ENCODE data around the gene AQP2.
"Not testable (repeated sequence)": the region's sequence is repeated elsewhere in the genome, so short reads cannot be mapped to it uniquely, and the experiment has no call there.

Gene AQP2

DNA sequence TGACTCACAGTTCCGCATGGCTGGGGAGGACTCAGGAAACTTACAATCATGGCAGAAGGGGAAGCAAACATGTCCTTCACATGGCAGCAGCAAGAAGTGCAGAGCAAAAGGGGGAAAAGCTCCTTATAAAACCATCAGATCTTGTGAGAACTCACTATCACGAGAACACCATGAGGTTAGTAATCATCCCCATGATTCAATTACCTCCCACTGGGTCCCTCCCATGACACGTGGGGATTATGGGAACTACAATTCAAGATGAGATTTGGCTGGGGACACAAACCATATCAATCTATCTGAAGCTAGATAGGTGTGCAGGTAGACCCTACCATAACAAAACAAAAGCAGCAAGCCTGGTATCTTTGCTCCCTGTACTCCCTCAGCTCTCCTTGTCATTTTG lies 35.9 kb downstream of the AQP2 start:
- not testable (repeated sequence) for ATAC-seq, H3K27ac Mint-ChIP-seq, DNase-seq, H3K4me3 Mint-ChIP-seq, H3K27me3 Mint-ChIP-seq, H3K9me3 Mint-ChIP-seq
- H3K4me1 Mint-ChIP-seq: peaks cover 12% of the 10 kb centered on the region
- peaks cover 33% of the 10 kb centered on the region for H3K36me3 Mint-ChIP-seq (ENCODE audit: low read depth)

- H3K4me3 Mint-ChIP-seq: no peak overlapping the region
- ATAC-seq: no peak
- H3K4me1 Mint-ChIP-seq: peaks cover 12% of the 10 kb centered on the region
- H3K27me3 Mint-ChIP-seq: no peaks in the 10 kb centered on the region
- DNase-seq: no peak
- H3K9me3 Mint-ChIP-seq: no peaks in the 10 kb centered on the region
- H3K36me3 Mint-ChIP-seq (ENCODE audit: low read depth): peaks cover 46% of the 10 kb centered on the region
- H3K27ac Mint-ChIP-seq: no peak overlapping the region
Observed at GRCh38 chr12:49987625-49988303, 37.2 kb downstream of the AQP2 start.

DNA sequence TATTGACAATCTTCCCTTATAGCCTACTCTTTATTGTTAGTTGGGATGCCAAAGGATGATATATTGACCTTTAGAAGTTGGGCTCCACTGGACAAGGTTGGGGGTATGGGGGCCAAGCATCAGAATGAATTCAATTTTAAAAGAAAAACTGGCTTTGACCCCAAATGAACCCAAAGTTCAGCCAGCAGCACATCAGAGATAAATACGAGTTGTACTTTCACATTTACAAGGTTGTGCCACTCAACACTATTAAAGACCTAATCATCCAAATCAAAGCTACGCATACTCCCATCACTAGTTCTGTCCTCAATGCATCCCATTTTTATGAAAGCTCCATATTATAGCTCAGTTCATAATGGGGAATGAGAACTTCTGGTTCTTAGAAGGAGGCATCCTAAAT lies 38.9 kb downstream of the AQP2 start:
- DNase-seq, H3K27ac Mint-ChIP-seq, H3K27me3 Mint-ChIP-seq, ATAC-seq, H3K9me3 Mint-ChIP-seq, H3K4me3 Mint-ChIP-seq: not testable (repeated sequence)
- H3K4me1 Mint-ChIP-seq: peaks cover 12% of the 10 kb centered on the region
- peaks cover 57% of the 10 kb centered on the region for H3K36me3 Mint-ChIP-seq (ENCODE audit: low read depth)

DNA sequence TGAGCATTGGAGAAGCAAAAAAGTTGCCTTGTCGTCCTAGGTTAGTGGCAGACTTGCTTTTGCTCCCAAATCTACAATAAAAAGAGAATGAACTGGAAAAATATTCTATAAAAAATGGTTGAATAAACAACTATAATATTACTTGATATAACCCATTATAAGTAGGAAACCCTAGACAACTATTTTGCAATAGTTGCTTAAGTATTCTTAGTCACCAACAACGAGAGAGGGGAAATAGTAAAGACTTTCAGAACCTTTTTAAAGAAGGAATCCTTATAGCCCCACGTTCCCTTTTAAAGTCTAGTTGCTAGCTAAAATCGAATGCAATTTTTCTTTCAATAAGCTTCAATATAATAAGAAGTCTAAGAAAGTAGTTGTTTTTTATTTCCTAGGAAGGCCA lies 39.7 kb downstream of the AQP2 start:
- no peaks in the 10 kb centered on the region for H3K9me3 Mint-ChIP-seq
- H3K4me3 Mint-ChIP-seq: no peak overlapping the region
- no peak for ATAC-seq
- DNase-seq: no peak
- H3K27me3 Mint-ChIP-seq: no peaks in the 10 kb centered on the region
- no peak overlapping the region for H3K27ac Mint-ChIP-seq
- peaks cover 12% of the 10 kb centered on the region for H3K4me1 Mint-ChIP-seq
- peaks cover 63% of the 10 kb centered on the region for H3K36me3 Mint-ChIP-seq (ENCODE audit: low read depth)

DNA sequence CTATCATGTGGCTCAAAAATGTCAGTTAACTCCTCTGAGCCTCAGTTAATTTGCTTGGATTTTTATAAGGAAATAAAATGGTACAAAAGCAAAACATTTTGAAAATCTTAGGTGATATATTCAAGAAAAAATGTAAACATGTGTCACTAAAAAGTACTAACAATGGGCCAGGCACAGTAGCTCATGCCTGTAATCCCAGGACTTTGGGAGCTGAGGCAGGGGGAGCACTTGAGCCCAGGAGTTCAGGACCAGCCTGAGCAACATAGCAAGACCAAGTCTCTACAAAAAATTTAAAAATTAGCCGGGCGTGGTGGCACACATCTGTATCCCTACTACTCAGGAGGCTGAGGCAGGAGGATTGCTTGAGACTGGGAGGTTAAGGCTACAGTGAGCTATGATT lies 47.9 kb downstream of the AQP2 start:
- no peak overlapping the region for H3K27ac Mint-ChIP-seq
- H3K27me3 Mint-ChIP-seq: no peaks in the 10 kb centered on the region
- H3K4me3 Mint-ChIP-seq: no peak overlapping the region
- no peak for ATAC-seq
- DNase-seq: no peak
- no peaks in the 10 kb centered on the region for H3K9me3 Mint-ChIP-seq
- peaks cover 67% of the 10 kb centered on the region for H3K36me3 Mint-ChIP-seq (ENCODE audit: low read depth)
- H3K4me1 Mint-ChIP-seq: no peaks in the 10 kb centered on the region

DNA sequence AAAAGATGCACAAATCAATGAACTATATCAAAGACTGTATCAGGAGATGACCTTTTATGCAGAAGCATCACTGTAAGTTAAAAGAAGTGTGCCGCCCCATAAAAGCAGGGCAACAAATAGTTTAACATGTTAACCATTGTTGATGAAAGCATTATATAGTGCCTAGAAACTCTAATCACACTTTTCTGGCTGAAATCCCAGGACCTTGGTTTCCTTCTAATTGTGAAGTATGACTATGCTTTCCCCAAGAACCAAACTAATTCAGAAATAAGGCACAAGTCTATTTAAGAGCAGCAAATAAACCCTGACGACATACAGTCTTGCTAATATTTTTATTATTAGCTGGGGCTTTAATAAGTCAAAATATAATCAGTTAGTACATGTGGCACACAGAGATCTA lies 53.1 kb downstream of the AQP2 start:
- Mint-ChIP-seq H3K4me3 (no peak overlapping the region), H3K36me3 (ENCODE audit: low read depth) (peaks cover 53% of the 10 kb centered on the region), H3K27me3 (no peaks in the 10 kb centered on the region), H3K4me1 (peaks cover 9% of the 10 kb centered on the region), H3K9me3 (no peaks in the 10 kb centered on the region), H3K27ac (no peak overlapping the region)
- DNase-seq: no peak
- ATAC-seq: no peak

- peaks cover 47% of the 10 kb centered on the region for H3K36me3 Mint-ChIP-seq (ENCODE audit: low read depth)
- no peak overlapping the region for H3K4me3 Mint-ChIP-seq
Observed at GRCh38 chr12:50004696-50005095, 54.2 kb downstream of the AQP2 start.

DNA sequence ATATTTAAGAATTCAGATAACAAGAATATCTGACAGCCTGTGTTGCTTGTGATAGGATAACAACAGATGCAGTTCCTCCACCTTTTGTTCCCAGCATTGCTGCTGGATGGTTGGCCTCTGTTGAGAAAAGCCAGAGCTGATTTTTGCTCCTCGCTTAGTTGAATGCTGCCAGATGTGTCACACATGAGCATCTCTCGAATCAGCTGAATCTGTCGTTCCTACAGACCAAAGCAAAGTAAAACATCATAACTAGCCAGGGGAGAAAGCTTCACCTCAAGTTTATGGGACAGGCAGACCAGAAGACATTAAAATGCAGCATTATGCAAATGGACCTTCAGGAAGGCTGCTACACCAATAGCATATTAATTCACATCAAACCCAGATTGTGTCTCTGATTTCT lies 54.6 kb downstream of the AQP2 start:
- H3K27ac Mint-ChIP-seq: no peak overlapping the region
- DNase-seq: no peak
- H3K36me3 Mint-ChIP-seq (ENCODE audit: low read depth): peaks cover 49% of the 10 kb centered on the region
- H3K27me3 Mint-ChIP-seq: no peaks in the 10 kb centered on the region
- H3K4me1 Mint-ChIP-seq: peaks cover 9% of the 10 kb centered on the region
- H3K9me3 Mint-ChIP-seq: no peaks in the 10 kb centered on the region
- no peak for ATAC-seq
- H3K4me3 Mint-ChIP-seq: no peak overlapping the region

More at GRCh38 chr12:50004696-50005095, 54.2 kb downstream of the AQP2 start:
- DNase-seq (no peak), ATAC-seq (no peak)
- H3K27ac Mint-ChIP-seq: no peak overlapping the region
- H3K9me3 Mint-ChIP-seq: no peaks in the 10 kb centered on the region
- no peaks in the 10 kb centered on the region for H3K27me3 Mint-ChIP-seq
- H3K4me1 Mint-ChIP-seq: peaks cover 9% of the 10 kb centered on the region

DNA sequence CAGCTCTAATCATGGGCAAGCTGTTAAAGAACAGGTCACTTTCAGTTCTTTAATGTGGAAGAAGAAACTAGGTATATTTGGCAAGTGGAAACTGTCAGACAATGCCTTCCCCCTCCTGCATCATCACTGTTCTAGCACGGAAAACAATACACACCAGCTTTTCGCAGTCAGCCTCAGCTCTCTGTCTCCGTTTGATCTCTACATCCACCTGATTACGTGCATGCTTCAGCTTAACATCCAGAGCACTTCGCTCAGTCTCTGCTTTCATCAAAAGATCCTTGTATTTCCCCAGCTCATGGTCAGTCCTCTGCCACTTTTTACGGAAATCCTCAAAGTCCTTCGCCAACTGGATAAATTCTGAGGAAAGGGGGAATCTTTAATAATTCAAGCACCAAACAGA lies 55.7 kb downstream of the AQP2 start:
- Mint-ChIP-seq H3K27ac (no peak overlapping the region), H3K4me1 (peaks cover 9% of the 10 kb centered on the region), H3K9me3 (no peaks in the 10 kb centered on the region), H3K27me3 (no peaks in the 10 kb centered on the region), H3K4me3 (no peak overlapping the region), H3K36me3 (ENCODE audit: low read depth) (peaks cover 42% of the 10 kb centered on the region)
- ATAC-seq (no peak), DNase-seq (no peak)

GRCh38 chr12:50006754-50007442 lies 56.4 kb downstream of the AQP2 start:
- Mint-ChIP-seq H3K9me3 (no peaks in the 10 kb centered on the region), H3K4me1 (peaks cover 9% of the 10 kb centered on the region), H3K4me3 (no peak overlapping the region), H3K36me3 (ENCODE audit: low read depth) (peaks cover 39% of the 10 kb centered on the region), H3K27me3 (no peaks in the 10 kb centered on the region), H3K27ac (no peak overlapping the region)
- DNase-seq (no peak), ATAC-seq (no peak)
